IPS-NIHi7 (cell line): Measurements from ENCODE around the gene RTN4IP1.
"Not testable (repeated sequence)": the region's sequence is repeated elsewhere in the genome, so short reads cannot be mapped to it uniquely, and the experiment has no call there.

ENCODE experiments used
- DNase-seq: peaks from one replicate; pipeline ENCODE4 v3.0.0; 2012; ENCODE audit warnings: mixed read lengths; ENCODE audit errors: extremely low spot score

RTN4IP1 gene

GRCh38 chr6:106581468-106581867, 47.8 kb downstream of the RTN4IP1 start:
- DNase-seq = no peak

GRCh38 chr6:106579281-106579680, 50.0 kb downstream of the RTN4IP1 start:
- no peak for DNase-seq

- no peak for DNase-seq
Measured at GRCh38 chr6:106574741-106575458, 54.4 kb downstream of the RTN4IP1 start.

GRCh38 chr6:106572875-106573585, 56.3 kb downstream of the RTN4IP1 start:
- DNase-seq = no peak

- DNase-seq = no peak
Measured at GRCh38 chr6:106572436-106572835, 56.9 kb downstream of the RTN4IP1 start.

- DNase-seq = no peak
Measured at GRCh38 chr6:106569428-106569827, 59.9 kb downstream of the RTN4IP1 start.

- no peak for DNase-seq
Measured at GRCh38 chr6:106568530-106568929, 60.8 kb downstream of the RTN4IP1 start.

- DNase-seq = no peak
Measured at GRCh38 chr6:106564476-106564875, 64.8 kb downstream of the RTN4IP1 start.

- no peak for DNase-seq
Measured at GRCh38 chr6:106563614-106564013, 65.7 kb downstream of the RTN4IP1 start.

GRCh38 chr6:106561686-106562405, 67.5 kb downstream of the RTN4IP1 start:
- no peak for DNase-seq

GRCh38 chr6:106560996-106561685, 68.2 kb downstream of the RTN4IP1 start:
- no peak for DNase-seq

- DNase-seq = not testable (repeated sequence)
Measured at GRCh38 chr6:106559659-106560058, 69.6 kb downstream of the RTN4IP1 start.

- DNase-seq = no peak
Measured at GRCh38 chr6:106558364-106558763, 70.9 kb downstream of the RTN4IP1 start.

- no peak for DNase-seq
Measured at GRCh38 chr6:106557837-106558236, 71.5 kb downstream of the RTN4IP1 start.

GRCh38 chr6:106556368-106556960, 72.8 kb downstream of the RTN4IP1 start:
- DNase-seq = no peak

GRCh38 chr6:106555767-106556166, 73.5 kb downstream of the RTN4IP1 start:
- no peak for DNase-seq

GRCh38 chr6:106553440-106553839, 75.9 kb downstream of the RTN4IP1 start:
- DNase-seq = no peak

GRCh38 chr6:106551155-106551554, 78.1 kb downstream of the RTN4IP1 start:
- no peak for DNase-seq

GRCh38 chr6:106549521-106549920, 79.8 kb downstream of the RTN4IP1 start:
- no peak for DNase-seq

GRCh38 chr6:106548926-106549455, 80.3 kb downstream of the RTN4IP1 start:
- DNase-seq = not testable (repeated sequence)
